Trophoblast cell (in vitro differentiated cells and primary cell): ENCODE data around the gene RBL1.

Source experiments
- DNase-seq, 2 donors: peaks; one replicate each; pipeline ENCODE4 v3.0.0-alpha.2; 2016
- H2AFZ ChIP-seq: 2 replicates; pipeline ENCODE4 v1.6.1; 2013; ENCODE audit warnings: low read length, moderate library complexity, mild to moderate bottlenecking; ENCODE audit not compliant: insufficient read depth, poor library complexity
- H2AK5ac ChIP-seq: 2 replicates; pipeline ENCODE4 v1.6.1; 2013; ENCODE audit warnings: mild to moderate bottlenecking, low read length
- H2BK120ac ChIP-seq: 2 replicates; pipeline ENCODE4 v1.6.1; 2013; ENCODE audit warnings: low read length, mild to moderate bottlenecking, moderate library complexity; ENCODE audit not compliant: insufficient read depth, poor library complexity
- H2BK12ac ChIP-seq: 2 replicates; pipeline ENCODE4 v1.6.1; 2013; ENCODE audit warnings: mild to moderate bottlenecking, low read length, moderate library complexity
- H2BK5ac ChIP-seq: 2 replicates; pipeline ENCODE4 v1.6.1; 2013; ENCODE audit warnings: low read length, low read depth, moderate library complexity, mild to moderate bottlenecking; ENCODE audit not compliant: poor library complexity
- H3K14ac ChIP-seq: 2 replicates; pipeline ENCODE4 v1.6.1; 2013; ENCODE audit warnings: mild to moderate bottlenecking, low read length
- H3K18ac ChIP-seq: 2 replicates; pipeline ENCODE4 v1.6.1; 2013; ENCODE audit warnings: mild to moderate bottlenecking, low read length
- H3K23ac ChIP-seq: 2 replicates; pipeline ENCODE4 v1.6.1; 2013; ENCODE audit warnings: low read length
- H3K27ac ChIP-seq: 2 replicates; pipeline ENCODE4 v1.5.1; 2013; ENCODE audit warnings: low read depth, mild to moderate bottlenecking, inconsistent platforms, low read length, moderate library complexity
- H3K27me3 ChIP-seq: 2 replicates; pipeline ENCODE4 v1.6.1; 2013; ENCODE audit warnings: inconsistent platforms, mild to moderate bottlenecking, low read length, moderate library complexity; ENCODE audit not compliant: insufficient read depth
- H3K36me3 ChIP-seq, 2 experiments: 1 replicate in 1 of 2; 2 replicates in 1 of 2; pipeline ENCODE4 v1.6.1; 2013; ENCODE audit warnings: low read length in 2 of 2, mild to moderate bottlenecking in 2 of 2, moderate library complexity in 1 of 2; ENCODE audit not compliant: insufficient read depth in 2 of 2, control insufficient read depth in 1 of 2
- H3K4ac ChIP-seq: 2 replicates; pipeline ENCODE4 v1.6.1; 2013; ENCODE audit warnings: low read depth, mild to moderate bottlenecking, low read length, moderate library complexity
- H3K4me1 ChIP-seq, 2 experiments: 1 replicate in 1 of 2; 2 replicates in 1 of 2; pipeline ENCODE4 v1.6.1; 2013; ENCODE audit warnings: low read length in 2 of 2, mild to moderate bottlenecking in 2 of 2, moderate library complexity in 1 of 2; ENCODE audit not compliant: insufficient read depth in 2 of 2, control insufficient read depth in 1 of 2
- H3K4me2 ChIP-seq: 2 replicates; pipeline ENCODE4 v1.6.1; 2013; ENCODE audit warnings: inconsistent platforms, mild to moderate bottlenecking, low read length, moderate library complexity
- H3K4me3 ChIP-seq: 2 replicates; pipeline ENCODE4 v1.5.1; 2013; ENCODE audit warnings: mild to moderate bottlenecking, low read depth, low read length, inconsistent platforms
- H3K79me1 ChIP-seq: one replicate; pipeline ENCODE4 v1.6.1; 2013; ENCODE audit warnings: low read length
- H3K79me2 ChIP-seq: 2 replicates; pipeline ENCODE4 v1.6.1; 2013; ENCODE audit warnings: low read length, mild to moderate bottlenecking; ENCODE audit not compliant: control insufficient read depth, insufficient read depth, poor library complexity
- H3K9ac ChIP-seq: 2 replicates; pipeline ENCODE4 v1.6.1; 2013; ENCODE audit warnings: mild to moderate bottlenecking, low read length
- H3K9me3 ChIP-seq: 2 replicates; pipeline ENCODE4 v1.6.1; 2013; ENCODE audit warnings: low read depth, mild to moderate bottlenecking, control low read depth, inconsistent platforms, low read length; ENCODE audit not compliant: insufficient read depth
- H4K12ac ChIP-seq: 2 replicates; pipeline ENCODE4 v1.6.1; 2013; ENCODE audit warnings: low read depth, mild to moderate bottlenecking, low read length, moderate library complexity
- H4K8ac ChIP-seq: 2 replicates; pipeline ENCODE4 v1.6.1; 2013; ENCODE audit warnings: low read depth, mild to moderate bottlenecking, low read length, moderate library complexity
- H4K91ac ChIP-seq: one replicate; pipeline ENCODE4 v1.6.1; 2013; ENCODE audit warnings: low read depth, mild to moderate bottlenecking, low read length, moderate library complexity
- WGBS: extraction: QIAGEN DNeasy Blood & Tissue Kit; methylation state at CpG from one replicate; pipeline ENCODE4 v1.1.7; 2013; ENCODE audit warnings: missing lambda C conversion rate; ENCODE audit not compliant: insufficient read length, insufficient coverage; ENCODE audit errors: extremely low coverage; 5-methylcytosine and 5-hydroxymethylcytosine counted together

Gene RBL1

DNA sequence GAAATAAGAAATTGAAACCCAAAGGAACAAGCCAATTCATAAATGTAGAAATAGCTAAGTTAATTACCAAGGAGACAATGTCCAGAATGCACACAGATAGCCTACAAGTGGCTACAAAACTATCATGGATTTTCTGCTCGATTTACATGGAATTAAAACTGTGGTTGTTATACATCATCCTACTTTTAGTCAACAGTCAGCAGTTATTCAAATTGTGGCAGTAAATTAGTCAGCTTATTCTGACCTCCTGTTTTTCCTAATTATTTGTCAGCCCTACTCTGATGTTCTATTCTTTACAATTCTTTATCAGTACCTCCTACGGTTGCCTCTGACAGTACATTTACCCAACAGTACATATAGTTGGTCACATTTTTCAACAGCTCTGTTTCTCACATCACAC is 29.6 kb downstream of the RBL1 start:
- H3K4ac ChIP-seq = no peak overlapping the region
- H3K14ac ChIP-seq = no peak overlapping the region
- H4K91ac ChIP-seq = no peak overlapping the region
- H4K12ac ChIP-seq = no peak overlapping the region
- H3K9me3 ChIP-seq = peaks cover 2% of the 10 kb centered on the region
- H2BK120ac ChIP-seq = no peak overlapping the region
- no peak overlapping the region for H2AK5ac ChIP-seq
- no peak overlapping the region for H3K23ac ChIP-seq
- no peak overlapping the region for H3K18ac ChIP-seq
- no peaks in the 10 kb centered on the region for H3K79me1 ChIP-seq
- no peak overlapping the region for H2BK5ac ChIP-seq
- H3K79me2 ChIP-seq = no peaks in the 10 kb centered on the region
- H3K27ac ChIP-seq = no peak overlapping the region
- no peak overlapping the region for H3K9ac ChIP-seq
- no peaks in the 10 kb centered on the region for H3K27me3 ChIP-seq
- H3K36me3 ChIP-seq = peaks cover 3 to 9% of the 10 kb centered on the region in 2 experiments
- H2BK12ac ChIP-seq = no peak overlapping the region
- no CpG with 5 or more reads among the region's 2 CpGs for WGBS
- H4K8ac ChIP-seq = no peak overlapping the region
- H3K4me2 ChIP-seq = no peak overlapping the region
- DNase-seq = no peak
- no peak overlapping the region for H2AFZ ChIP-seq
- H3K4me1 ChIP-seq = peaks cover 0 to under 1% of the 10 kb centered on the region in 2 experiments
- no peak overlapping the region for H3K4me3 ChIP-seq

- Histone ChIP-seq H3K4me2 (no peak overlapping the region), H3K4me1 (no peaks in the 10 kb centered on the region), H4K91ac (no peak overlapping the region), H3K9ac (no peak overlapping the region), H2BK120ac (no peak overlapping the region), H3K23ac (no peak overlapping the region), H3K27ac (no peak overlapping the region), H3K4me3 (no peak overlapping the region), H3K18ac (no peak overlapping the region), H3K4ac (no peak overlapping the region), H2AFZ (no peak overlapping the region), H3K9me3 (no peaks in the 10 kb centered on the region), H3K36me3 (peaks cover 9 to 17% of the 10 kb centered on the region in 2 experiments), H4K12ac (no peak overlapping the region), H2AK5ac (no peak overlapping the region), H2BK5ac (no peak overlapping the region), H3K79me1 (no peaks in the 10 kb centered on the region), H4K8ac (no peak overlapping the region), H3K14ac (no peak overlapping the region), H3K27me3 (no peaks in the 10 kb centered on the region), H2BK12ac (no peak overlapping the region), H3K79me2 (no peaks in the 10 kb centered on the region)
- no CpG with 5 or more reads among the region's 3 CpGs for WGBS
- DNase-seq = no peak
Observed at GRCh38 chr20:37055276-37055675, 40.5 kb downstream of the RBL1 start.

- no CpG with 5 or more reads among the region's 4 CpGs for WGBS
- H3K9me3 ChIP-seq = no peaks in the 10 kb centered on the region
- H3K27me3 ChIP-seq = no peaks in the 10 kb centered on the region
- H2BK120ac ChIP-seq = no peak overlapping the region
- no peaks in the 10 kb centered on the region for H3K4me1 ChIP-seq
- H3K18ac ChIP-seq = no peak overlapping the region
- H3K23ac ChIP-seq = no peak overlapping the region
- H3K4me3 ChIP-seq = no peak overlapping the region
- H2AK5ac ChIP-seq = no peak overlapping the region
- no peak overlapping the region for H2BK12ac ChIP-seq
- H4K12ac ChIP-seq = no peak overlapping the region
- H3K79me1 ChIP-seq = no peaks in the 10 kb centered on the region
- H3K4me2 ChIP-seq = no peak overlapping the region
- H4K8ac ChIP-seq = no peak overlapping the region
- H3K4ac ChIP-seq = no peak overlapping the region
- no peaks in the 10 kb centered on the region for H3K79me2 ChIP-seq
- H4K91ac ChIP-seq = no peak overlapping the region
- H3K36me3 ChIP-seq = peaks cover 9 to 15% of the 10 kb centered on the region in 2 experiments
- DNase-seq = no peak
- H2BK5ac ChIP-seq = no peak overlapping the region
- no peak overlapping the region for H3K14ac ChIP-seq
- no peak overlapping the region for H3K27ac ChIP-seq
- H3K9ac ChIP-seq = no peak overlapping the region
- no peak overlapping the region for H2AFZ ChIP-seq
Observed at GRCh38 chr20:37053230-37053950, 42.4 kb downstream of the RBL1 start.

GRCh38 chr20:37042986-37043972 is 52.5 kb downstream of the RBL1 start:
- H3K4me3 ChIP-seq = no peak overlapping the region
- H3K27ac ChIP-seq = no peak overlapping the region
- no CpG with 5 or more reads among the region's 17 CpGs for WGBS
- no peak overlapping the region for H3K23ac ChIP-seq
- no peak overlapping the region for H3K14ac ChIP-seq
- H4K91ac ChIP-seq = no peak overlapping the region
- H3K79me2 ChIP-seq = no peaks in the 10 kb centered on the region
- H3K18ac ChIP-seq = no peak overlapping the region
- H3K79me1 ChIP-seq = no peaks in the 10 kb centered on the region
- H3K4ac ChIP-seq = no peak overlapping the region
- no peaks in the 10 kb centered on the region for H3K27me3 ChIP-seq
- H2BK5ac ChIP-seq = no peak overlapping the region
- no peak overlapping the region for H4K12ac ChIP-seq
- no peak for DNase-seq
- H2BK120ac ChIP-seq = no peak overlapping the region
- H3K9ac ChIP-seq = no peak overlapping the region
- peaks cover 2% of the 10 kb centered on the region for H3K9me3 ChIP-seq
- no peak overlapping the region for H3K4me2 ChIP-seq
- no peak overlapping the region for H2BK12ac ChIP-seq
- H2AFZ ChIP-seq = no peak overlapping the region
- H3K4me1 ChIP-seq = no peaks in the 10 kb centered on the region
- no peak overlapping the region for H4K8ac ChIP-seq
- H2AK5ac ChIP-seq = no peak overlapping the region
- H3K36me3 ChIP-seq = peaks cover 4 to 13% of the 10 kb centered on the region in 2 experiments
